GM19025 (cell line): Measurements from ENCODE around the gene SLC49A3.
"Not testable (repeated sequence)": the region's sequence is repeated elsewhere in the genome, so short reads cannot be mapped to it uniquely, and the experiment has no call there.

Experiments
- ATAC-seq: cut with Tn5 transposase; IDR thresholded peaks from one replicate; pipeline ENCODE4 v1.9.1; 2021; ENCODE audit warnings: mild to moderate bottlenecking, low read depth, moderate library complexity; ENCODE audit not compliant: unreplicated experiment

The SLC49A3 gene

GRCh38 chr4:688854-689681 lies at the start of gene SLC49A3:
TSS of gene SLC49A3 (minus strand) at chr4:689151. CDS start at chr4:689127, 24 bp downstream.
- no peak for ATAC-seq

GRCh38 chr4:736561-736960 lies 47.6 kb upstream of the SLC49A3 start:
- ATAC-seq, result not testable (repeated sequence)

GRCh38 chr4:735583-735982 lies 46.6 kb upstream of the SLC49A3 start:
- ATAC-seq, result no peak

GRCh38 chr4:734951-735350 lies 46.0 kb upstream of the SLC49A3 start:
- no peak for ATAC-seq

GRCh38 chr4:734075-734474 lies 45.1 kb upstream of the SLC49A3 start:
- ATAC-seq, result no peak

GRCh38 chr4:733631-733980 lies 44.7 kb upstream of the SLC49A3 start:
- ATAC-seq, result no peak

- ATAC-seq, result no peak
Observed at GRCh38 chr4:732911-733630, 44.1 kb upstream of the SLC49A3 start.

GRCh38 chr4:732486-732885 lies 43.5 kb upstream of the SLC49A3 start:
- no peak for ATAC-seq

GRCh38 chr4:731954-732353 lies 43.0 kb upstream of the SLC49A3 start:
- not testable (repeated sequence) for ATAC-seq

- ATAC-seq, result not testable (repeated sequence)
Observed at GRCh38 chr4:730946-731904, 42.3 kb upstream of the SLC49A3 start.

- ATAC-seq, result no peak
Observed at GRCh38 chr4:730511-730910, 41.6 kb upstream of the SLC49A3 start.

- ATAC-seq, result no peak
Observed at GRCh38 chr4:729336-730315, 40.7 kb upstream of the SLC49A3 start.

GRCh38 chr4:727576-727975 lies 38.6 kb upstream of the SLC49A3 start:
- ATAC-seq, result no peak

- no peak for ATAC-seq
Observed at GRCh38 chr4:726838-727237, 37.9 kb upstream of the SLC49A3 start.

GRCh38 chr4:726235-726787 lies 37.4 kb upstream of the SLC49A3 start:
- no peak for ATAC-seq

GRCh38 chr4:725391-726234 lies 36.7 kb upstream of the SLC49A3 start:
- no peak for ATAC-seq

- ATAC-seq, result no peak
Observed at GRCh38 chr4:723751-724530, 35.0 kb upstream of the SLC49A3 start.
